ENCODE results near the gene DERL3.

- TF ChIP-seq CTCF (optimal IDR thresholded peaks at IDR 0.05 in 1 of 3, IDR thresholded peaks at IDR 0.05 in 1 of 3, conservative IDR thresholded peaks at IDR 0.05 in 1 of 3; ENCODE audit: extremely low read depth in 1 of 3, insufficient read depth in 2 of 3, low read length in 3 of 3) (no peak), EZH2 (IDR thresholded peaks at IDR 0.05; ENCODE audit: low read length) (no peak)
These were observed 38.8 kb upstream of the DERL3 start for GRCh38 chr22:23877566-23877965.
